ENCODE results near the gene OPRM1. TPM values are rescaled to one million over a fixed set of nuclear protein-coding genes. Genes with fewer than 3 reads are reported as not detected.

OPRM1 gene
- total RNA-seq, 1 donor from 2014 or later = not detected

- Histone ChIP-seq H3K9me3 (no peaks in the 10 kb centered on the region), H3K27me3 (peaks cover 17% of the 10 kb centered on the region), H3K27ac (no peak overlapping the region), H3K4me3 (no peak overlapping the region), H3K36me3 (no peaks in the 10 kb centered on the region), H3K4me1 (no peaks in the 10 kb centered on the region)
- ATAC-seq (no peak), DNase-seq (no peak)
- intact Hi-C loops (cut with DNase I) = no loop called here
- no peak for TF ChIP-seq CTCF (IDR thresholded peaks at IDR 0.05)
These were observed 2.0 kb downstream of the OPRM1 start for GRCh38 chr6:154041001-154041400.

GRCh38 chr6:154053141-154053540, 14.1 kb downstream of the OPRM1 start:
- Histone ChIP-seq H3K4me3 (no peak overlapping the region), H3K36me3 (no peaks in the 10 kb centered on the region), H3K27ac (no peak overlapping the region), H3K4me1 (no peaks in the 10 kb centered on the region), H3K9me3 (no peaks in the 10 kb centered on the region), H3K27me3 (no peaks in the 10 kb centered on the region)
- DNase-seq (no peak), ATAC-seq (no peak)
- TF ChIP-seq CTCF (IDR thresholded peaks at IDR 0.05) = no peak
- intact Hi-C loops (cut with DNase I) = no loop called here

- DNase-seq = no peak
- TF ChIP-seq CTCF (IDR thresholded peaks at IDR 0.05) = no peak
- ATAC-seq = no peak
- H3K9me3 ChIP-seq = no peaks in the 10 kb centered on the region
- no peaks in the 10 kb centered on the region for H3K27me3 ChIP-seq
- H3K27ac ChIP-seq = no peak overlapping the region
- H3K4me1 ChIP-seq = no peaks in the 10 kb centered on the region
- no peaks in the 10 kb centered on the region for H3K36me3 ChIP-seq
- no peak overlapping the region for H3K4me3 ChIP-seq
- intact Hi-C loops (cut with DNase I) = no loop called here
These were observed 17.5 kb downstream of the OPRM1 start for GRCh38 chr6:154056536-154056935.

- Histone ChIP-seq H3K27me3 (no peaks in the 10 kb centered on the region), H3K4me3 (no peak overlapping the region), H3K9me3 (no peaks in the 10 kb centered on the region), H3K27ac (no peak overlapping the region), H3K4me1 (no peaks in the 10 kb centered on the region), H3K36me3 (no peaks in the 10 kb centered on the region)
- DNase-seq (no peak), ATAC-seq (no peak)
- intact Hi-C loops (cut with DNase I) = no loop called here
- no peak for TF ChIP-seq CTCF (IDR thresholded peaks at IDR 0.05)
These were observed 18.1 kb downstream of the OPRM1 start for GRCh38 chr6:154057098-154057497.

GRCh38 chr6:154058963-154059680, 20.1 kb downstream of the OPRM1 start:
- H3K36me3 ChIP-seq = no peaks in the 10 kb centered on the region
- no peak for ATAC-seq
- H3K27ac ChIP-seq = no peak overlapping the region
- DNase-seq = no peak
- intact Hi-C loops (cut with DNase I) = no loop called here
- H3K4me1 ChIP-seq = no peaks in the 10 kb centered on the region
- no peak overlapping the region for H3K4me3 ChIP-seq
- H3K9me3 ChIP-seq = no peaks in the 10 kb centered on the region
- H3K27me3 ChIP-seq = no peaks in the 10 kb centered on the region
- TF ChIP-seq CTCF (IDR thresholded peaks at IDR 0.05) = no peak

- no peaks in the 10 kb centered on the region for H3K27me3 ChIP-seq
- intact Hi-C loops (cut with DNase I) = no loop called here
These were observed 21.0 kb downstream of the OPRM1 start for GRCh38 chr6:154060076-154060475.

More at GRCh38 chr6:154060076-154060475, 21.0 kb downstream of the OPRM1 start:
- TF ChIP-seq CTCF (IDR thresholded peaks at IDR 0.05) = no peak
- H3K4me3 ChIP-seq = no peak overlapping the region
- DNase-seq (no peak), ATAC-seq (no peak)
- H3K9me3 ChIP-seq = no peaks in the 10 kb centered on the region
- H3K36me3 ChIP-seq = no peaks in the 10 kb centered on the region
- no peak overlapping the region for H3K27ac ChIP-seq
- no peaks in the 10 kb centered on the region for H3K4me1 ChIP-seq
